H1 (cell line): Measurements from ENCODE around the gene LHCGR. TPM values are rescaled to one million over a fixed set of nuclear protein-coding genes. Genes with fewer than 3 reads are reported as not detected.

Source experiments
- CHD7 ChIP-seq: fragments of 300-600 bp; sonication (generic); IDR thresholded peaks from 2 replicates; pipeline ENCODE4 v1.7.1; 2012; ENCODE audit warnings: low read length, moderate library complexity, mild to moderate bottlenecking, inconsistent platforms; ENCODE audit not compliant: insufficient replicate concordance
- SAP30 ChIP-seq: fragments of 300-600 bp; sonication (generic); IDR thresholded peaks from 2 replicates; pipeline ENCODE4 v1.7.1; 2012; ENCODE audit warnings: low read length, moderate library complexity, mild to moderate bottlenecking, inconsistent platforms; ENCODE audit not compliant: insufficient read depth, insufficient replicate concordance
- SP4 ChIP-seq: IDR thresholded peaks from 2 replicates; pipeline ENCODE4 v1.6.1; 2012; ENCODE audit warnings: low read length, inconsistent platforms
- polyA plus RNA-seq, 7 experiments: library from polyadenylated mRNA; depleted of rRNA in 3 of 7; stranded (reverse) in 5 of 7; unstranded in 2 of 7; fragments of >200 nt in 5 of 7; fragments of 200-250 nt in 2 of 7; gene quantifications; 1 replicate in 5 of 7; 2 replicates in 1 of 7; 4 replicates in 1 of 7; pipeline versions ENCODE4 v1.2.1 to v1.2.3, GENCODE V29; 2011 to 2013; ENCODE audit warnings: missing spikeins in 2 of 7, mixed read lengths in 2 of 7
- total RNA-seq: library from RNA; stranded (reverse); fragmentation: NEBNext Ultra II Directional; extraction: Animal tissue kit (Norgen Biotek cat#: 25700); gene quantifications from 2 replicates; pipeline ENCODE4 v1.2.1, GENCODE V29; 2021

Gene LHCGR
- total and polyA plus RNA-seq, 2 of the 8 experiments (the other 6 are each of a cell fraction or from before 2014, with no cell fraction given): 0.30 to 0.73 TPM

DNA sequence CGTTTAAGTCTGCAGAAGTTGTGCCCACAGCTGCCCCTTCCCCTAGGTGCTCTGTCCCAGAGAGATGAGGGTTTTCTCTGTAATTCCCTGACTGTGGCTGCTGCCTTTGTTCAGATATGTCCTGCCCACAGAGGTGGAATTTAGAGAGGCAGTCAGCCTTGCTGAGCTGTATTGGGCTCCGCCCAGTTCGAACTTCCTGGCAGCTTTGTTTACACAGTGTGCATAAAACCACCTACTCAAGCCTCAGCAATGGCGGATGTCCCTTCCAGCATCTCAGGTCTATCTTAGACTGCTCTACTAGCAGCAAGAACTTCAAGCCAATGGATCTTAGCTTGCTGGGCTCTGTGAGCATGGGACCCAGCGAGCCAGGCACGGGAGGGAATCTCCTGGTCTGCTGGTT is 48.1 kb downstream of the LHCGR start (continued):
- no peak for TF ChIP-seq CHD7
- no peak for TF ChIP-seq SAP30
- no peak for TF ChIP-seq SP4
